ENCODE results near the gene CYSRT1.

Gene CYSRT1

DNA sequence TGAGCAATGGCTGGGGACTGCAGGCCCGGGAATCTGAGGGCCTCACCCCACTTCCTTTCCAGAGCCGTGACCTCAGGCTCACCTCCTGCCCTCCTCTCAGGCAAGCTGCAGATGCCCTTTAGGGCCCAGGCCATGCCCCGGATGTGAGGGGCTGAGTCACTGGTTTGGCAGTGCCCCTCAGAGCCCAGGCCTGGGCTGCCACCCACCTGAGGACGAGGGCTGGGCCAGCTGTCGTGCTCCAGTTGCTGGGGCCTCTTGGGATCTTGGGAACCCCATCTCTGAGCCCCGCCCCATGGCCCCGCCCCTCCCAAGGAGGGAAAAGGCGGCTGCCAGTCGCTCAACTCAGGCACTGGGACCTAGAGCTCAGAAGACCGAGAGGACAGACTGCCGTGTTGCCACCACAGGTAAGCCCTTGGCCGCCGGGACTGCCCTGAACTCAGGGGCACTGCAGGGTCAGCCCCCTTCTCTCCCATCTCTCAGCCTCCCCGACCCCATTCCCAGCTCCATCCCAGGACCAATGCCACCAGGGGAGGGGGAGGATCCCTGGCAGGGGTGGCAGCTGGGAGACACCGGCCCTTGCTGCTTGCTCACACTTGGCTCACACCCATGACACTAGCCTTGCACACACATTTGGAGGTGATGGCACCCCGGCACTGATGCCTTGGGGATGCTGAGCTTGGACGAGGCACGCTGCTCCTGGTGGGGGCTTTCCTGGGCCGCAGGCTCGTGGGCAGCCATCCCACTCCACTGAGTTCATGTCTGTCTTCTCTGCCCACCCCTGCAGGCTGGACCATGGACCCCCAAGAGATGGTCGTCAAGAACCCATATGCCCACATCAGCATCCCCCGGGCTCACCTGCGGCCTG, at the start of gene CYSRT1:
CYSRT1 (plus strand) TSS at position 345 of the 865 bp plus-strand sequence; CDS start at position 793, 448 bp downstream.
- DNase-seq (ENCODE audit: low spot score) = no peak

DNA sequence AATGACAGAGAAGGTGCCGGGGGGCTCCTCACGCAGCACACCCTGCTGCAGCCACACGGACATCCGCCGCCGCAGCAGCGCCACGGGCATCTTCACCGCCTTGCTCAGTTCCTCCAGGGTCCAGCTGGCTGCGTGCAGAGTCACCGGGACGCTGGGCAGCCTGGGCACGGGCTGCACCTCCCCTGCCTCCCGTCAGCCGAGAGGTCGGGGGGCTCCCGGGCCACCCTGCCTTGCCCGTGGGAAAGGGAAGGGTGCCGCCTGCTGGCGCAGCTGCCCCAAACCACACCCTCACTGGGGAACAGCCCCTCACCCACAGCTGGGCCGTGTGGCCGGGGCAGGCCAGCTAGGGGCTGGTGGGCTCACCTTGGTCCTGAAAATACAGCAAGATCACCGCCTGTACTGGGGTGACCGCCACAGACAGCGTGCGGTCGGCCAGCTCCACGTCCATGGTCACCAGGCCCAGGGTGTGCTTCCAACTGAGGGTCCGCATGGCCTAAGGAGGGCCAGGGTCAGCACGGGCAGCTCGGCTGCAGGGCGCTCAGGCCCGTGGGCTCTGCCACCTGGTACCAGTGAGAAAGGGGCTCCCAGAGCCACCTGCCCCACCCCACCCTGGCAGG, 49.5 kb upstream of the CYSRT1 start:
- no peak for DNase-seq (ENCODE audit: low spot score)

- no peak for DNase-seq (ENCODE audit: low spot score)
Observed at GRCh38 chr9:137176302-137177182, 48.4 kb upstream of the CYSRT1 start.

GRCh38 chr9:137178201-137178938, 46.6 kb upstream of the CYSRT1 start:
- DNase-seq (ENCODE audit: low spot score) = no peak

- no peak for DNase-seq (ENCODE audit: low spot score)
Observed at GRCh38 chr9:137178939-137179630, 45.9 kb upstream of the CYSRT1 start.

- no peak for DNase-seq (ENCODE audit: low spot score)
Observed at GRCh38 chr9:137179761-137180160, 45.2 kb upstream of the CYSRT1 start.

GRCh38 chr9:137180491-137180890, 44.5 kb upstream of the CYSRT1 start:
- no peak for DNase-seq (ENCODE audit: low spot score)

GRCh38 chr9:137181680-137182079, 43.3 kb upstream of the CYSRT1 start:
- no peak for DNase-seq (ENCODE audit: low spot score)

DNA sequence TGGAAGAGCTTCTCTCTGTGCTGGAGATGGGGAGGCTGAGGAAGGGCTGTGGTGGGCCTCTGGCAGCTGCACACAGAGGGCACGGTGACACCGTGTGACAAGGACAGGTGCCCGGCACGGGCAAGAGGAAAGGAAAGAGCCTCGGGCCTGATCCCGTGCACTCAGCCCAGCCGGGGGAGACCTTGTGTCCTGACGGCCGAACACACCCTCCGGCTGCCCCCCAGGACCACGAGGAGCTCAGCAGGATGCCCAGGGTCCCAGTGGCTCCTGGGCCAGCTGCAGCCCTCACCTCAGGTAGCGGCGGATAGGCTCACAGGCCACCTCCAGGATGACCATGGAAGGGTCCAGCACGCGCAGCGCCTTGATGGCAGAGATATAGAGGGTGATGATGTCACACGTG, 42.1 kb upstream of the CYSRT1 start:
- no peak for DNase-seq (ENCODE audit: low spot score)

GRCh38 chr9:137183980-137184595, 40.9 kb upstream of the CYSRT1 start:
- DNase-seq (ENCODE audit: low spot score) = no peak

- no peak for DNase-seq (ENCODE audit: low spot score)
Observed at GRCh38 chr9:137184881-137185660, 39.9 kb upstream of the CYSRT1 start.

- DNase-seq (ENCODE audit: low spot score) = no peak
Observed at GRCh38 chr9:137185921-137186320, 39.1 kb upstream of the CYSRT1 start.

DNA sequence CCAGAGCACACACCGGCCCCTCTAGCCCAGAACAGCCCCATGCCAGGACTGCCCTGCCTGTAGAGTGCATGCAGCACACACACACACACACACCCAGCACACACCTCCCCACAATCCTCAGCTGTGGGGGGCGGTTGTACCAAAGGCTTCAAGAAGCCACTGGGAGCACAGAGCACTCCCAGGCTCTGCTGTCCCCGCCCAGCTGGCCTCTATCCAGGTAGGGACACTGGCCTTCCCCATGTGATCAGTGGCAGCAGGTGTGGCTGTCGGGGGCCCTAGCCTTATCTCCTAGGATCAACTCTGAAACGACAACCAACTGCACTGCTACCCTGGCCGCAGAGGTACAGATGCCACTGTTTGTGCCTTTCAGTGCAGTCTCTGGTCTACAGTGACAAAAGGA, 38.6 kb upstream of the CYSRT1 start:
- DNase-seq (ENCODE audit: low spot score) = no peak

DNA sequence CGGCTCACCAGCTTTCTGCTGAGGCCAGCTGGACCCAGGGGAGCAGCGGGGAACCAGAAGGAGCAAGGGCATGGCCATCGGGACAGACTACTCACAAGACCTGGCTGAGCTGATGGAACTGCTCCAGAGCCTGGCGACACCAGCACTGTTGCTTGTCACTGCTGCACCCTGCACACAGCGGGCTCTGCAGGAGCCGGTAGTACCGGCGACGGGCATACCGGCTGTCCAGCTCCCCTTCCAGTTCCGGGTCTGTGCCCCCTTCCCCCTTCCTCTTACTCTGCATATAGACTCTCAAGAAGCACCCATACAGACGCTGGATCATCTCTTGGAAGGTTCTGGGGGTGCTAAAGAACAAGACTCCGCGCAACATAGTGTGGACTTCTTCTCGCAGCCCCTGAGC, 37.6 kb upstream of the CYSRT1 start:
- no peak for DNase-seq (ENCODE audit: low spot score)

DNA sequence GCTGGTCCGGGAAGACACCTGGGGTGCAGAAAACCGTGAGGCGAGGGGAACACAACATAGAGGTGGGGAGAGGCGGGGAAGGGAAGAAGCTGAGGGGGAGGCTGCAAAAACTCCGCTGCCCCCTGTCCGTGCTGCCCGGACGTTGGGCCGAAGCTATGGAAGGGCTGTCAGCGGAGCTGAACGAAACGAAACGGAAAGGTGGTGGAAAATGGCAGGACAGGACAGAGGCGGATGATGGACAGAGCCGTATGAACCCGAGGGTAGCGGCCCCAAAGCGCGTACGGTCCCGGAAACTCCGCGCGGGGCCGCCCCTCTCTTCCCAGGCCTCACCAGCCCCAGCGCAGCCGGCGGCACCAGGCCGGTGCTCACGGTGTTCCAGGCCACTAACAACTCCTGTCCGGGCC, 36.9 kb upstream of the CYSRT1 start:
- no peak for DNase-seq (ENCODE audit: low spot score)

DNA sequence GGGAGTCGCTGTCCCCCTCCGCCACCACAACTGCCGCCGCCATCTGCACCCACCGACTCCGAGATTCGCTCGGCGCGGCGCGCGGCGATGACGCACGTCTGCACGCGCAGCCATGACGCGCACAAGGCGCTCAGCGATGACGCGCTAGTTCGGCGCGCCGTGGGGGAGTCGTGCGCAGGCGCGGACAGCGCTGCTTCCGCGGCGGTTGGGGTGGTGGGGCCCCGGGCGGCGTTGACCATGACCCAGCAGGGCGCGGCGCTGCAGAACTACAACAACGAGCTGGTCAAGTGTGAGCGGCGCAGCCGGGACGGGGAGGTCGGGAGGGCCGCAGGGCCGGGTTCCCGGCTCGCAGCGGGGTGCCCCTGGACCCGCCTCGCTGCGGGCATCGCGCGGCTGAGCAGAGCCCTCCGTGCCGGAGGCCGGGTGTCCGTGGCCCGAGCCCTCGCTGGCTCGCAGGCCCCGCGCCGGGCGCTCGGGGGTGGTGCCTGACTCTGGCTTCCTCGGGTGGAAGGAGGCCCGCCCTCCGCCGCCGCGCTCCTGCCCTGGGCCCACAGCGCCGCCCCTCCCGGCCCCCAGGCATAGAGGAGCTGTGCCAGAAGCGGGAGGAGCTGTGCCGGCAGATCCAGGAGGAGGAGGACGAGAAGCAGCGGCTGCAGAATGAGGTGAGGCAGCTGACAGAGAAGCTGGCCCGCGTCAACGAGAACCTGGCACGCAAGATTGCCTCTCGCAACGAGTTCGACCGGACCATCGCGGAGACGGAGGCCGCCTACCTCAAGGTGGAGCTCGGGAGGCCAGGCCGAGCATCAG, 36.3 kb upstream of the CYSRT1 start, which contains the start of the genes ANAPC2 and SSNA1:
ANAPC2 (minus strand) TSS at position 71 of the 807 bp plus-strand sequence; CDS start at position 43, 28 bp downstream.
SSNA1 (plus strand) TSS at position 187 of the 807 bp plus-strand sequence; CDS start at position 238, 51 bp downstream.
- peak; percentile 92 for DNase-seq (ENCODE audit: low spot score)

GRCh38 chr9:137189297-137190295, 35.4 kb upstream of the CYSRT1 start:
- DNase-seq (ENCODE audit: low spot score) = no peak
